K562 (cell line): ENCODE measurements around the gene ARHGEF25. TPM values are rescaled to one million over a fixed set of nuclear protein-coding genes. Genes with fewer than 3 reads are reported as not detected.
A peak's percentile ranks its signal among the peaks of the same experiment; 100 is the strongest.
"Not testable (repeated sequence)": the region's sequence is repeated elsewhere in the genome, so short reads cannot be mapped to it uniquely, and the experiment has no call there.

Source experiments
- ATAC-seq: fragments of 200-7000 bp; cut with Tn5 transposase; 3 replicates; pipeline ENCODE4 v1.9.1; 2020; ENCODE audit warnings: moderate library complexity
- BruUV-seq: library from RNA; stranded (reverse); fragments of 400-500 nt; replicated peaks from 2 replicates; lab custom pipeline; 2021; lab: Mats Ljungman, UMichigan
- CTCF ChIA-PET: fragments of 300-600 bp; formaldehyde crosslinking; extraction: SDS; loops from one replicate; lab custom pipeline; 2021; ENCODE audit warnings: low intra/inter-chr PET ratio; lab: Yijun Ruan, JAX
- POLR2A ChIA-PET: fragments of 300-600, 350-650 bp; sonication (Branson Sonifier 250); formaldehyde crosslinking; extraction: SDS; loops from one replicate; lab custom pipeline; 2021; ENCODE audit warnings: antibody characterized with exemption, inconsistent platforms; lab: Yijun Ruan, JAX
- DNase-seq, 4 experiments: peaks; one replicate each; pipeline versions ENCODE4 v3.0.0 to v3.0.0-alpha.2; 2011 to 2018; ENCODE audit warnings: low spot score in 3 of 4, mixed read lengths in 3 of 4; ENCODE audit errors: extremely low read depth in 1 of 4
- FAIRE-seq: peaks from 2 replicates; lab custom pipeline; 2011; peaks lifted over from hg19 to GRCh38; lab: Jason Lieb, UNC
- H2AFZ ChIP-seq: 2 replicates; pipeline ENCODE4 v1.6.0; 2011; ENCODE audit warnings: low read depth, low read length, control low read depth, inconsistent platforms
- H3K27ac ChIP-seq: fragments of 200-600 bp; 3 replicates; pipeline ENCODE4 v1.8.0; 2011; ENCODE audit warnings: low read depth, mild to moderate bottlenecking, control low read depth, inconsistent platforms, low read length, moderate library complexity, mixed read lengths; ENCODE audit errors: extremely low read depth
- H3K27me3 ChIP-seq, 2 experiments: fragments of 300-600 bp in 1 of 2; 2 replicates in 1 of 2; 3 replicates in 1 of 2; pipeline versions ENCODE4 v1.6.0 to v1.8.0; 2011; ENCODE audit warnings: inconsistent platforms in 2 of 2, low read length in 2 of 2, mild to moderate bottlenecking in 1 of 2, mixed read lengths in 1 of 2, moderate library complexity in 1 of 2; ENCODE audit not compliant: control insufficient read depth in 2 of 2, insufficient read depth in 2 of 2
- H3K36me3 ChIP-seq: fragments of 300-600 bp; 3 replicates; pipeline ENCODE4 v1.8.0; 2011; ENCODE audit warnings: mild to moderate bottlenecking, low read length, inconsistent platforms; ENCODE audit not compliant: control insufficient read depth, insufficient read depth
- H3K4me1 ChIP-seq, 2 experiments: fragments of 200-600 bp in 1 of 2; replicated peaks in 1 of 2; 2 replicates in 1 of 2; 3 replicates in 1 of 2; pipeline versions ENCODE4 v1.5.1 to v1.8.0; 2011; ENCODE audit warnings: inconsistent platforms in 2 of 2, low read length in 2 of 2, mild to moderate bottlenecking in 1 of 2, mixed read lengths in 1 of 2, moderate library complexity in 1 of 2; ENCODE audit not compliant: control insufficient read depth in 2 of 2, insufficient read depth in 2 of 2
- H3K4me2 ChIP-seq: 2 replicates; pipeline ENCODE4 v1.6.1; 2011; ENCODE audit warnings: low read length, control low read depth, inconsistent platforms, mixed read lengths; ENCODE audit not compliant: insufficient read depth
- H3K4me3 ChIP-seq: fragments of 200-600 bp; sonication (generic), shearing (Covaris generic); 2 replicates; pipeline ENCODE4 v1.5.1; 2016; ENCODE audit warnings: control low read depth, inconsistent platforms
- H3K79me2 ChIP-seq: fragments of 200-600 bp; 3 replicates; pipeline ENCODE4 v1.8.0; 2011; ENCODE audit warnings: low read length, inconsistent platforms; ENCODE audit not compliant: control insufficient read depth, insufficient read depth
- H3K9ac ChIP-seq, 2 experiments: 2 replicates each; pipeline versions ENCODE4 v1.6.0 to v1.6.1; 2011; ENCODE audit warnings: low read depth in 2 of 2, low read length in 2 of 2, control low read depth in 1 of 2, inconsistent platforms in 1 of 2, mild to moderate bottlenecking in 1 of 2, mixed read lengths in 1 of 2; ENCODE audit not compliant: insufficient read depth in 1 of 2
- H3K9me1 ChIP-seq: one replicate; pipeline ENCODE4 v1.6.0; 2011; ENCODE audit warnings: inconsistent platforms, mild to moderate bottlenecking, low read length, moderate library complexity; ENCODE audit not compliant: control insufficient read depth, insufficient read depth
- H3K9me3 ChIP-seq: replicated peaks from 2 replicates; pipeline ENCODE4 v1.5.1; 2011; ENCODE audit warnings: low read depth, low read length, inconsistent platforms; ENCODE audit not compliant: control insufficient read depth, insufficient read depth
- H4K20me1 ChIP-seq: replicated peaks from 2 replicates; pipeline ENCODE4 v1.6.1; 2011; ENCODE audit warnings: low read length, inconsistent platforms, mixed read lengths; ENCODE audit not compliant: control insufficient read depth, insufficient read depth
- EP400 ChIP-seq: fragments of 450-650 bp; IDR thresholded peaks from 2 replicates; pipeline ENCODE4 v1.6.1; 2017; ENCODE audit warnings: antibody characterized with exemption, mild to moderate bottlenecking, moderate library complexity
- FOXA3 ChIP-seq, 2 experiments: fragments of 450-650 bp in 1 of 2; sonication (generic) in 1 of 2; formaldehyde crosslinking; IDR thresholded peaks in 1 of 2; conservative IDR thresholded peaks in 1 of 2; 2 replicates each; pipeline versions ENCODE4 v1.4.0 to v1.8.0; 2020 to 2022; ENCODE audit warnings: mild to moderate bottlenecking in 2 of 2, missing genetic modification reagents in 1 of 2
- FOXK2 ChIP-seq, 2 experiments: fragments of 450-650 bp; IDR thresholded peaks in 1 of 2; conservative IDR thresholded peaks in 1 of 2; 2 replicates each; pipeline ENCODE4 v1.6.1; 2016; ENCODE audit warnings: low read depth in 2 of 2, mild to moderate bottlenecking in 1 of 2
- LEF1 ChIP-seq: fragments of 450-650 bp; IDR thresholded peaks from 2 replicates; pipeline ENCODE4 v1.6.1; 2016; ENCODE audit warnings: mild to moderate bottlenecking
- NFRKB ChIP-seq: fragments of 450-650 bp; IDR thresholded peaks from 2 replicates; pipeline ENCODE4 v1.6.1; 2016; ENCODE audit warnings: low read depth
- NRF1 ChIP-seq, 2 experiments: fragments of 450-650 bp; IDR thresholded peaks in 1 of 2; conservative IDR thresholded peaks in 1 of 2; 2 replicates each; pipeline ENCODE4 v1.6.1; 2014; ENCODE audit warnings: mild to moderate bottlenecking in 2 of 2
- POLR2A ChIP-seq: fragments of 450-650 bp; conservative IDR thresholded peaks from 2 replicates; pipeline ENCODE4 v1.6.1; 2016
- POLR2B ChIP-seq: fragments of 450-650 bp; IDR thresholded peaks from 2 replicates; pipeline ENCODE4 v1.6.1; 2018; ENCODE audit warnings: low read depth; ENCODE audit not compliant: partially characterized antibody
- SUPT5H ChIP-seq: fragments of 450-650 bp; IDR thresholded peaks from 2 replicates; pipeline ENCODE4 v1.6.1; 2016
- TAF7 ChIP-seq: fragments of 450-650 bp; IDR thresholded peaks from 2 replicates; pipeline ENCODE4 v1.6.1; 2016; ENCODE audit warnings: missing genetic modification characterization, missing compliant biosample characterization
- TAF9B ChIP-seq: fragments of 450-650 bp; IDR thresholded peaks from 2 replicates; pipeline ENCODE4 v1.6.1; 2018; ENCODE audit warnings: mild to moderate bottlenecking; ENCODE audit not compliant: partially characterized antibody
- ZBTB17 ChIP-seq: fragments of 450-650 bp; formaldehyde crosslinking; IDR thresholded peaks from 2 replicates; pipeline ENCODE4 v1.4.0; 2020; ENCODE audit warnings: mild to moderate bottlenecking
- WGBS: fragments of 100-300 bp; shearing (Covaris generic); methylation state at CpG from one replicate; pipeline ENCODE4 v1.1.6; 2016; ENCODE audit warnings: low coverage, mixed read lengths; ENCODE audit not compliant: insufficient coverage; ENCODE audit errors: missing lambda C conversion rate; 5-methylcytosine and 5-hydroxymethylcytosine counted together
- in situ Hi-C: fragments of 300-500 bp; cut with MboI; formaldehyde crosslinking; loops from 4 replicates; pipeline ENCODE4 v1.15.0; 2018; ENCODE audit warnings: inconsistent platforms, mixed read lengths
- intact Hi-C: fragments of 100-400 bp; cut with micrococcal nuclease; formaldehyde crosslinking; loops from 2 replicates; pipeline ENCODE4 v1.14.2; 2022
- polyA plus RNA-seq, 8 experiments: library from polyadenylated mRNA; depleted of rRNA in 4 of 8; stranded (reverse) in 5 of 8; unstranded in 3 of 8; fragments of >200 nt; fragmentation: Nextera tagmentation in 2 of 8; fragmentation: Illumina TruSeq in 1 of 8; extraction: Ambion mirVana in 2 of 8; extraction: Trizol in 1 of 8; gene quantifications; 2 replicates each; pipeline versions ENCODE4 v1.2.1 to v1.2.3, GENCODE V29; 2011 to 2014; ENCODE audit warnings: inconsistent platforms in 1 of 8, missing spikeins in 1 of 8
- total RNA-seq, 7 experiments: library from RNA; depleted of rRNA in 6 of 7; stranded (reverse); fragments of >200 nt in 6 of 7; fragmentation: Illumina TruSeq in 2 of 7; extraction: Trizol in 2 of 7; gene quantifications; 2 replicates each; pipeline versions ENCODE4 v1.2.1 to v1.2.3, GENCODE V29; 2011 to 2021; ENCODE audit warnings: low replicate concordance in 1 of 7

ARHGEF25 gene
- total and polyA plus RNA-seq, 9 of the 15 experiments (the other 6 are each of a cell fraction or from before 2014, with no cell fraction given) = 0.13 to 17.3 (median 11.6) TPM

- POLR2A ChIA-PET = interaction anchor here (0.8 kb wide), 1 partner anchor 14 kb away, joined by 3 read pairs; no protein-coding TSS in a partner anchor
- Histone ChIP-seq H3K4me2 (peak overlapping the region; percentile 60), H3K27ac (peak overlapping the region; percentile 69), H2AFZ (peak overlapping the region; percentile 86), H3K9ac (peak overlapping the region in 1 of 2 experiments; percentile 38; a peak in 1 of 4 replicates)
- H3K79me2 ChIP-seq, DNase-seq, H3K36me3 ChIP-seq, FAIRE-seq, H3K27me3 ChIP-seq, H4K20me1 ChIP-seq, H3K4me1 ChIP-seq, H3K9me3 ChIP-seq, in situ Hi-C loops, CTCF ChIA-PET, H3K4me3 ChIP-seq, BruUV-seq, ATAC-seq, H3K9me1 ChIP-seq, intact Hi-C loops: not testable (repeated sequence)
- TF ChIP-seq FOXA3 (CRISPR knock-in tag; conservative IDR thresholded peaks at IDR 0.05 in 1 of 2, IDR thresholded peaks at IDR 0.05 in 1 of 2) = peak in 1 of 2 experiments; percentile 77; a peak in 2 of 4 replicates
- TF ChIP-seq ZBTB17 (CRISPR knock-in tag) = 0 out of 2 replicates have a peak, but pooled peaks have one; percentile 49
- peak; percentile 11 to 26; a peak in 1 of 4 replicates for TF ChIP-seq NRF1 (conservative IDR thresholded peaks at IDR 0.05 in 1 of 2, IDR thresholded peaks at IDR 0.05 in 1 of 2)
- TF ChIP-seq TAF7 (tag) = peak; percentile 33; the same call in 1 of the 2 replicates
- TF ChIP-seq SUPT5H = peak; percentile 53; the same call in 1 of the 2 replicates
- peak; percentile 23 for TF ChIP-seq POLR2B
- TF ChIP-seq FOXK2 (conservative IDR thresholded peaks at IDR 0.05 in 1 of 2, IDR thresholded peaks at IDR 0.05 in 1 of 2; ENCODE audit: low read depth in 2 of 2) = peak; percentile 65 to 87; a peak in 3 of 4 replicates
- peak; percentile 72 for TF ChIP-seq POLR2A
- TF ChIP-seq LEF1 = 0 out of 2 replicates have a peak, but pooled peaks have one; percentile 20
- peak; percentile 50 for TF ChIP-seq TAF9B
- TF ChIP-seq NFRKB = peak; percentile 79
- peak; percentile 35; the same call in 1 of the 2 replicates for TF ChIP-seq EP400
- no CpG with 5 or more reads among the region's 15 CpGs for WGBS
Measured at GRCh38 chr12:57646659-57647049, 35.4 kb downstream of the ARHGEF25 start.
